H1 (cell line): Measurements from ENCODE around the gene RAET1E. TPM values are rescaled to one million over a fixed set of nuclear protein-coding genes. Genes with fewer than 3 reads are reported as not detected.

Experiments used
- POLR2AphosphoS5 ChIP-seq: IDR thresholded peaks from 2 replicates; pipeline ENCODE4 v1.6.1; 2011; ENCODE audit warnings: low read depth, low read length
- SAP30 ChIP-seq: fragments of 300-600 bp; sonication (generic); IDR thresholded peaks from 2 replicates; pipeline ENCODE4 v1.7.1; 2012; ENCODE audit warnings: low read length, moderate library complexity, mild to moderate bottlenecking, inconsistent platforms; ENCODE audit not compliant: insufficient read depth, insufficient replicate concordance
- ZNF274 ChIP-seq: IDR thresholded peaks from 2 replicates; pipeline ENCODE4 v1.7.0; 2012; ENCODE audit warnings: low read length, borderline replicate concordance; ENCODE audit errors: extremely low read depth
- polyA plus RNA-seq, 7 experiments: library from polyadenylated mRNA; depleted of rRNA in 3 of 7; stranded (reverse) in 5 of 7; unstranded in 2 of 7; fragments of >200 nt in 5 of 7; fragments of 200-250 nt in 2 of 7; gene quantifications; 1 replicate in 5 of 7; 2 replicates in 1 of 7; 4 replicates in 1 of 7; pipeline versions ENCODE4 v1.2.1 to v1.2.3, GENCODE V29; 2011 to 2013; ENCODE audit warnings: missing spikeins in 2 of 7, mixed read lengths in 2 of 7
- total RNA-seq: library from RNA; stranded (reverse); fragmentation: NEBNext Ultra II Directional; extraction: Animal tissue kit (Norgen Biotek cat#: 25700); gene quantifications from 2 replicates; pipeline ENCODE4 v1.2.1, GENCODE V29; 2021

Gene RAET1E
- total and polyA plus RNA-seq, 2 of the 8 experiments (the other 6 are each of a cell fraction or from before 2014, with no cell fraction given) = not detected

GRCh38 chr6:149910721-149911151, 12.8 kb upstream of the RAET1E start (continued):
- TF ChIP-seq ZNF274 (no peak), POLR2AphosphoS5 (no peak), SAP30 (no peak)
